D341Med (cell line): ENCODE results near the gene PDCD4.

ENCODE experiments used
- DNase-seq: peaks from one replicate; pipeline ENCODE4 v3.0.0; 2012; ENCODE audit warnings: low spot score

PDCD4 gene

DNA sequence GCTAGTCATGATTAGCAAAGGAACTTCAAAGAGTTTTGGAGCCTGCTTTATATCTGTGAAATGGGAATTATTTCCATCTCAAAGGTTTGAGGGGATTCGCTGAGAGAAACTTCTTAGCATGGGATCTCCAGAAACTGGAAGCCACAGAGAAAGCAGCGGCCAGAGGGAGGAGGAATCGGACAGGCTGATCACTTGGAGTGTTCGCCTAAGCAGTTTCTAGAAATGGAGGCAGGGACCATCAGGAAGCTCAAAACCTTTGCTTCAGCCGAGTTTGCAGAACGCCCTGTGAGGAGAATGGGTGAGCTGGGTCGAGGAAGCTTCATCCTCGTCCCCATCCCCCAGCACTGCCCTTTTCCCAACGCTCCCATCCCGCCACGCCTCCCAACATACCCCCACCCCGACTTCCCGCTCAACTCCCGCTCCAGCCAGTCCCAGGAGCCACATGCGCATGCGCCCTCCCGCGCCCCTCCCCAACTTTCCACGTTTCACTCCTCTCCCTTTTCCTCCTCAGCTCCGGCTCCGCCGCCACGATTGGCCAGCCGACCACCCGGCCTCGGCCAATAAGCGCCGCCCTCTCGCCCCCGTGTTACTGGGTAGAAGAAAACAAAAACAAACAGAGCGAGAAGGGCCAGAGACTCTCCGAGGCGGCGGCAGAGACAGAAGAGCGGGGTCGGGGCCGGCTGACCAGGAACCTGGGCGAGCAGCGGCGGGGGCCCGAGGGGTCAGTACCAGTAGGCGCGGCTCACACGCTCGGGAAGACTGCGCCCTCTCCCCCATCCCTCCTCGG, at the start of gene PDCD4:
TSS of gene PDCD4 (plus strand) at position 631 of the 787 bp plus-strand sequence. CDS start 4,100 bp downstream, outside the sequence.
- peak; percentile 91 for DNase-seq

DNA sequence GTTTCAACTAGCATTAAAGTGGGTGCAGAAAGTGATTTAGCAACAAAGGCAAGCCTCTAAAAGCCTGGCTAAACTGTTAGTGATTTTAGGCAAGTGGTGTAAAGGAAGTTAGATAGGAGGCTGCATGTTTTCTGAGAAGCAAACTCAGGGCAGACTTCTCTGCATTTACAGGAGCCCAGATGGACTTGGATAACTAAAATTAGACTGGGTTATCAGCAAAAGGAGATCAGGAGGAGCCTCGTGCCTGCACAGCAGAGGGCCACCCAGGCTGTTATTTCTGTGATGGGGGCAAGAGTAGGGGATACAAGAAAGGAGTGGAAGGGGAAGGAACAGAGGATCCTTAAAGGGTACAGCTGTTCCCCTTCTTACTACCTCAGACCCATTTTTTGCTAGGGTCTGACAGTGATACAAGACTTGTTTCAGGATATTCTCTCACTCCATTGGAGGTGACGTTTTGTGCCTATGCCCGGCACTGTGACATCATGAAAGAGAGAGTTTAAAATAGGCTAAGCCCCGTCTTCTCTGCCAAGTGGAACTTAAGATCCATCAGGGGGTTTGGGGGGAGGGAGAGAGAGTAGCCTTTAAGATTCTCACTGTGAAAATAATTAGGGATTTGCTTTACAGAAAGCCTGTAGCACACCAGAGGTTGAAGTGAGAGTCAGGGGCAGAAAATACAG, 49.6 kb upstream of the PDCD4 start:
- DNase-seq: no peak

DNA sequence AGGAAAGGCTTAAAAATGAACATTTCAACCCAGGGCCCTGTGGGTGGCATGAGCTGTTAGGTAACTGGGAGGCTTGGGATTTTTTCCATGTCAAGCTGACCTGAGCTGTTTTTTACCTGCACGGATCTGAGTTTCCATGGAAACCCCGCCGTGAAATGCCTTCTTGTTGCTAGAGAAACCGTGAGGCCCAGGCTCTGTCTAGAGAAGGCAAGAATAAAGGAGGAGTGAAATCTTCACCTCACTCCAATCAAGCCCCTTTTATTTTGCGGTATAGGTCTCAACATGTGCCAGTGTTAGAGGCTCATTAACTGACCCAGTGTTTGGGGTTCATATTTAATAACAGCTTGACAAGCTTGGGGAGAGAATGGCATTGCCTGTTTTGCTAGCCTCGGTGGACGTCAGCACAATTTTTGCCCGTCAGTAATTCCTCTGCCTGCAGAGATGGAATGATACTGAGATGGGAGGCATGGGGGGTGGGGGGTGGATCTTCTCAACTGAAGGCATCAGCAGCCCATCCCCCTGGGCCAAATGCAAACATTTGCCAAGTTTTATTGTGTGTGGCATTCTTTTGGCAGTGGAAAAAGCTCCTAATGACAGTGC, 48.9 kb upstream of the PDCD4 start:
- no peak for DNase-seq

DNA sequence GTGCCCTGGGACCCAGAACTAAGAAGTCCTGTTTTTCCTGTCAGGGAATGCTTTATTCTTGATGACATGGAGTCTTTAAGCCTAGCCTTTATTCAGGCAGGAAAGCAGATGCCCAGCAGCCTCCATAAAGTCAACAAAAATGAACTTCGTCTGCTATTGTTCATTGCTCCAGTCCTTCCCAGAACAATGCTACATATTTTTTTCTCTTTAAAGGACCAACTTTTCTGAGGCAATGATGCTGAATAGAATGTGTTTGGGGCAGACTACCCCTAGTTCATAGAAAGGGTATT, 47.6 kb upstream of the PDCD4 start:
- DNase-seq: no peak

DNA sequence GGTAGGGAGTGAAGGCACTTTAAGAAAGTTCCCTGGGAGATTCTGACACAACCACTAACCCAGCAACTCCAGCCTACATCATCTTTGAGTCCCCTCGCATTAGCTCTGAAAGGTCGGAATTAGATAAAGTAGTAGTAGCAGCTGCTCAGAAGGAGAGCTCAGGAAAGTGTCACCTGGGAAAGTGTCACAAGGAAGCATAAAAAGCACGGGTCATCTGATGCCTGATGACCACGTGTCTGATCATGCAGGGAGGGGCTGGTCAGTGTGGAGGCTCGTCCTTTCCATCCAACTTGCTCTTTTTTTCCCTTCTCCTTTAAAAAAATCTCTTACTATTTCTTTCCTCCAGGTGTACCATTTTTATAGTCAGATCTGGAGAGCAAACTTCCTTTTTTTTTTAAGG, 47.1 kb upstream of the PDCD4 start:
- DNase-seq: no peak

DNA sequence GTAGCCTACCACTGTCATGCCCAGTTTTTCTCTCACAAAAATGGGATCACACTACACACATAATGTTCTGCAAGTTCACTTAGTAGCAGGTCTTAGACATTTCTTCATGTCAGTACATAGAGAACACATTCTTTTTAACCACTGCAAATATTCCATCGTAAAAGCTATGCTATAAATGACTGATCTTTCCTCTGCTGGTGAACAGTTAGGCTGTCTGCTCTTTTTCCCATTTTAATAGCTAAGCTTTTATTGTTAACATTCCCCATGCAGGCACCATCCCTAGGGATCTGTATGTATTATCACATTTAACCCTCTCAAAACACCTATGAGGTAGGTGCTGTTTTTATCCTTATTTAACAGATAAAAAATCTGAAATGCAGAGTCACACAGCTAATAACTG, 46.2 kb upstream of the PDCD4 start:
- DNase-seq: no peak

DNA sequence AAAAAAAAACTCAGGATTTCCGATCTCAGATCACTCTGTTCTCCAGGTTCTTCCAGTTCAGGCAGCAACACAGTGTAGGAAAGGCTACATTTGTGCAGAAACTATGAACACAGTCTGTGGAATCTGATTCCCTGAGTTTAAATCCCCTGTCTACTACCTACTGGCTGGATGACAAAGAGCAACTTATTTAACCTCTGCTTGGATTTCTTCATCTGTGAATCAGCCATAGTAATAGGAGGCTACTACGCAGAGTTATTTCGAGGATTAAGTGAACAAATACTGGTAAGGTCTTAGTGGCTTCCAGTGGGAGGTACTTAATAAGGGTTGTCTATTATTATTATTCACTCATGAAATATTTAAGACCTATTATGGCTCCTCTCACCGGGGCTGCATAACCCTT, 44.3 kb upstream of the PDCD4 start:
- DNase-seq: no peak

DNA sequence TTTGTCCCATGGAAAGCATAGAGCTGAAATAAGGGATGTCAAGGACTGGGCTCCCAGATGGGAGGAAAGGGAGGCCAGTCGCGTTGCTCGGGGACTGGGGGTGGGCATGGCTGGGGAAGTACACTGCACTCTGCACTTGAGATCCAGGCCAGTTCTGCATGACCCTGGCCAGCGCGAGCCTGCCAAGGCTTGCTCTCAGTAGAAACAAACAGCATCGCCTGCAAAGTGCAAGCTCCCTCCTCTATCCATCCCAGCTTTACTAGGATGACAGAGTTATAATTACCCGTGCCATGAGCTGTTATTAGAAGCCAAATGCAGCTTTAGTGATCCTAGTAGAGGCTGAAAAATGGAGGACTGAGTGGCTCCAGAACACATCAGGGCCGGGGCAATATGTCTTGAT, 43.9 kb upstream of the PDCD4 start:
- DNase-seq: no peak

DNA sequence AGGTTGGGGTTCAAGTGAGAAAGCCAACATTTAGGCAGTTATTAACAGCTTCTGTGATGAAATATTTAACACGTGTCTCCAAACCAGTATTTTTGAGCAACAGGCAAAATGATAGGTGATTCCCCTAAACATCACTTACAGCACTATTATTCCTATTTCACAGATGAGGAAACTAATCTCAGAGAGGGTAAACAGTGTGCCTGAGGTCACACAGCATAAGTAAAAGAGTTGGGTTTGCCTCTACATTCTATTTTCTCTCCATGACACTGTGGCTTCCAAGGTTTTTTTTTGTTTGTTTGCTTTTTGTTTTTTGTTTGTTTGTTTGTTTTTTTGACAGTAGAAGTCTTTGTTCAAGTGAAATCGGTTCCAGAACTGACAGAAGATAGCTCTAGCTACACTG, 43.2 kb upstream of the PDCD4 start:
- no peak for DNase-seq

DNA sequence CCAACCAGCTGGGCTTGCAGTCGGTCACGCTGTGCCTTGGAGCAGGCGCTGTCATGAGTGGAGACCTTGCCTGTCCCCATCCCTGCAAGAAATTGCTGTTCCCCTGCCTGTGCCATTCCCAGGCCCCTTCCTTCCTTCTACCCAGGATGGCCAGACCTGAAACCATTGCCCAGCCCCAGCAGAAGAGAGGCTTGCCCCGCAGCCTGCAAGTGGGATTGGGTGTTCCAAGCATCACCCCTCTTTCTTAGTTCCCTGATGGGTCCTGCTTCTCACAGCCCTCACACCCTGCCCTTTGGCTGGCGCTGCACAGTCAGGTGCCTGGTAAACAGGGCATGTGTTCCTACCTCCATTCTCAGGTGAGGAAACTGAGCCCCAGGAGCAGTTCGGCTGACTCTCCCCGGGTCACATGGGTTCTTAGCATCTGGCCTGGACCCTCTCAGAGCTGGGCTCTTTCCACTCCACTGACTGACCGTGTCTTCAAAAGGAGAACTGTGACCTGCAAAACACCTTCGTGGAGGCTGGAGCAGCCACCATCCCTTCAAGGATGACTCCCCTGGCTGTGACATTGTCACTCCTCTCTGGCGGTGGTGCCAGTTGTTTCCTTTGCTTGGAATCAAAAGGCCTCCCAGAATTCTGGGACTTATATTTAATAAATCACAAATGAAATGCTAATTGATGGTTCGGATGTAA, 41.9 kb upstream of the PDCD4 start:
- no peak for DNase-seq

DNA sequence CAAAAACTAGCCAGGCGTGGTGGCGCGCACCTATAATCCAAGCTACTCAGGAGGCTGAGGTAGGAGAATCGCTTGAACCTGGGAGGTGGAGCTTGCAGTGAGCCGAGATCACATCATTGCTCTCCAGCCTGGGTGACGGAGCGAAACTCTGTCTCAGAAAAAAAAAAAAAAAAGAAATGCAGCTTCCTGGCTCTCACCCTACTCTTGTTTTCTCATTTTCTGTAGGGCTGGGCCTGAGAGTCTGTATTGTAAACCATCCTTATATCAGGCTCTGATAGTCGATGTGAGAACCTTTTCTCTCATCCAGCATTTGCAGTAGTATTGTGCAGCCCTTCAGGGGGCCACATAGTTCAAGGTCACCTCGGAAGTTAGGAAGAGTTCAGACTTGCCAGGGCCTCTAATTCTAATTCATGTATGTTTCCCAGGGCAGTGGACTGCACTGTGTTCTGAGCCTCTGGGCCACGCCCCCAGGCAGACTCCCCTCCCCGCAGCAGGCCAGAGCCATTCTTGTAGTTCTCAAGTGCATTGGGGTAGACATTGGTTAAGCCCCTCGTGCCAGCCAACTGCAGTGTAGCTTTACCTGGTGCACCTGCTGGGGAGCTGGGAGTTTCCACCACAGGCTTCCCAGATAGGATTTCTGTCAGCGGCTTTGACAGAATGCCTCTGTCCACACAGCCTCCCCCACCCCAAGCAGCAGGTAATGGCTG, 38.3 kb upstream of the PDCD4 start:
- DNase-seq: no peak

DNA sequence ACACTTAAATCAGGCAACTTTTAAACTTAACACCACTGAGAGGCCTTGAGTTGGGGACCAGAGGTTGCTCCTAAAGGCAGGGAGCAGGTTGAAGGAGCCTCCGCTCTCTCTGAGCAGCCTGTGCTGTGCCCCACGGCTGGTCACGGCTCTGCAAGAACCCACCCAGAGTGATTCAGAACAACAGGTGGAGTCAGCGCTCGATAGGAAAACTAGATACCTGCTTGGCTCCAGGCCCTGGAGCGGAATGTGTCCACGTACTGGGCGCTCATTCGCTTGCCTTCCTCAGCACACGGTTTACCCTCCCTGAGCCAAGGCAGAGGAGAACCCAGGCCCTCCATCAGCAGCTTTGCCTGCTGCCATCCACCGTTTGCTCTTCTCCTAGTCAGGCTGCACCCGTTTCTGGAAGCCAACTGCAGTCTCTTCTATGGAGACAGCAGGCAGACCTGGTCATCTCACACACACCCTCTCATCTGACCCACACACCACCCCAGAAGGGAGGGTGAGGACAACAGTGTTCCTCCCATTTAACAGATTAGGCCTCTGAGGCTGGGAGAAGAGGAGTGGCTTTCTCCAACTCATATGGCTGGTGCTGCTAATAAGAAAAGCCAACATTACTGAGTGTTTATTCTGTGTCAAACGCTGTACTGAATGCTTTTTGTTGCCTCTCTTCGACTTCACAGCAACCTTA, 37.6 kb upstream of the PDCD4 start:
- DNase-seq: no peak

DNA sequence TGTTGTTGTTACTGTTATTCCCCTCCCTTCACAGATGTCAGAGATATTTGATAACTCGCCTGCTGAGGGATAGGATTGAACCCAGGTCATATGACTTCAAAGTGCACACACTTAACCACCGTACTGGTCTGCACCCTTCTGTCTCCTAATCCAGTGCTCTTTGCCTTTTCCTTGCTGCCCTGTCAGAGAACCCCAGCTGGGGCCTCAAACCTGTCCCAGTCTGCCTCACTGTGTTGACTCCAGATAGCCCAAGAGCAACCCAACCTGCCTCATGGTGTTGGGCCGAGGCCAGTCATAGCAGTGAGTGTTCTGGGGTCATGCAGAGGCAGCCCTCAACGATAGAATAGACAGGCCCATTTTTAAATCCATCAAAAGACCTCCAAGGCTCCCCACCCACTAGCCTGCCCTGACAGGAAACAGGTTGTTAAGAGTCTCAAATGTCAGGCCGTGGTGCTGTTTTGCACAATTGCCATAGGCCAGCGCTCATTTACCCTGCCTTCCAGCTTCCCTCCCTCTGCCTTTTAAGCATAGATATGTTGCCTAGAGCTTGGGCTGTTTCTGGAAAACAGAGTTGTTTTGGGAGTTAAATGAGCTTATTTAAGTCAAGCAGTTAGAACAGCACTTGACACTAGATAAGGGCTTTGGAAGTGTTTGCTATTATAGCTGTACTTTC, 37.0 kb upstream of the PDCD4 start:
- DNase-seq: no peak

DNA sequence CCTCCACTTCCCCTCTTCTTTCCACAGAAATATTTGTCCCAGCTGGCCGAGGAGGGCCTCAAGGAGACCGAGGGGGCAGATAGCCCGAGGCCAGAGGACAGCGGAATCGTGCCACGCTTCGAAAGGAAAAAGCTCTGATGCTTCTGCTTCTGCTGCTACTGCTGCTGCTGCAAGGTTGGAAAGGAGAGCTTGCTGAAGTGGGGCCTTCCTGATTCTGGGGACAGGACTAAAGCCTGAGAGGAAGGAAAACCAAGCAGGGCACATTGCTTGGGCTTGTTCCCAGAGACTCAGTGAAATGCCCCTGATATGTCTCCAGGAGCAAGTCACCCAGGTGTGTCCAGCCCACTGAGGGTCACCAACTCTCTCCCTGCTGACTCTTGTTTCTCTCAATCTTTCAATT, 35.9 kb upstream of the PDCD4 start:
- DNase-seq: no peak

DNA sequence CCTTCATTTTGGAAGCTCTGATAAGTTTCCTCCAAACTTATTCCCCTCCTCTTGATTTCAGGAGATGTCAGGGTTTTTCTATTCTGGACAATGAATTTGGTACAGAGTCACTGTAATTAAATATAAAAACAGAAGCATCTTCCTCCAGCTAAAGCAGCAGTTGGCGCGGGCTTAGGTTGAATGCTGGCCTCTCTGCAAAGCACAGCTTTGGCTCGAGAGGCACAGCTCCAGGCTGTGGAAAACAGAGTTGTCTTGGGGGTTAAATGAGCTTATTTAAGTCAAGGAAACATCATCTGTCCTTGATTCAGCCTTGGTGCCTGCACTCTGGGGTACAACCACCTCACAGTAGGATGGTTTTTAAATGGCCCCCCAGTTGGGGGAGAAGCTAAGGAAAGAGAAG, 35.0 kb upstream of the PDCD4 start:
- no peak for DNase-seq

DNA sequence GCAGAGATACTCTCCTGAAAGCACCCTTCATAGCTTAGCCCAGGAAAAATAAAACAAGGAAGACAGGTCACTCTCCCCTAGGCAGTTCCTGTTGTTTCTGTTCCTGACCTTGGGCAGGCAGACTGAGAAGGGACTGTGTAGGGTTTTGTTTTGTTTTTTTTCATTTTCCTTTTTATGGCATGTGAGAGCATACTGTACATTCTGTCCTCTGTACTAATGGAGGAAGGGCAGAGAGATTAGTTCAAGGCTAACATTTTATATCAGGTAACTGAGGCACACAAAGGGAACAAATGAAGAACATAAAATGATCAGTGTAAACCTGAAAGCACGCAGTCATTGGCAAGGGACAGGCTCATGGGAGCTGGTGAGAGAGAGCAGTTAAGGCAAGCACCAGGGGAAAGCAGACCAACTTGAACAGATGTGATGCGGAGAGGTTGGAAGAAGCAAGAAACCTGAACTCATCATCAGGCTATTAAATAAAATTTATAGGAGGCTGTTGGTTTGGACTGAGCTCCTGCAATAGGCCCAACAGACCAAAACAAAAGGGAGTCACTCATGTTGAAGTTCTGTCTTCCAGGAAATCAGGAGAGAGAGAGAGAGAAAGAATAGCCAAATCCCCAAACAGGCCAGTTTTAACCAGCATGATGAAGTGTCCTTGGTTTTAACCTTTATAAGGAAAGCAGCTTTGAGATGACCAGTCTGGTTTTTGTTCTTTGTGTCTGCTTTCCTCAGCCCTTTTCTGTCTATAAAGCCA, 34.1 kb upstream of the PDCD4 start:
- DNase-seq: no peak

DNA sequence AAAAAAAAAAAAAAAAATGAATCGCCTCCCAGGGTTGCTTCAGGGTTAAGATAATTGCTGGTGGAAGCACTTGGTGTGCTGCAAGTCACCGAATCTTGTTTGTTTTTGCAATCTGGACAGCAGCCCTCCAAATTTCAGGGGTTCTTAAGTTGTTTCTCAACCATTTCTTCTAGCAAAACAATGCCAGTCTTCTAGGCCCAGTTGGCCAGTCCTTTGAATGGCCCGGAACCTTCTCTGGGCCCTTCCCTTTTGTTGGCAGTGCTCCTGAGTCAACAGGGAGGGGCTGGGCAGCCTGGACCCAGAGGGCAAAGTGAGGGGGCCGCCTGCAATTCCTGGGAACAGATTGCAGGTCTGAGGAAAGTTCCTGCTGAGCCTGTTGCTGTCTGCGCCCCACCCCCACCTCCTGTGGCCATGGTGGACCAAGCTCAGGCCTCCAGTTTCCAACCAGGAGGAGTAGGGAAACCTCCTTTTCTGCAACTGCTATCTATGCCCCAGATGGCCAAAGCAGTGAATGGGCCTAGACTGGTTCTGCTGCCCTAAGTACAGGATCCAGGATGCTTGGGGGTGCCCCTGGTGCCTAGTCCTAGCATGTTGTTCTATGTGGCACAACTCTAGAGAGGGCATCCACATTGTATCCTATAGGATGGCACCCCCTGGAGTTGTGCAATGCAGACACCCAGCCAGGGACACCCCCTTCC, 31.4 kb upstream of the PDCD4 start:
- no peak for DNase-seq

DNA sequence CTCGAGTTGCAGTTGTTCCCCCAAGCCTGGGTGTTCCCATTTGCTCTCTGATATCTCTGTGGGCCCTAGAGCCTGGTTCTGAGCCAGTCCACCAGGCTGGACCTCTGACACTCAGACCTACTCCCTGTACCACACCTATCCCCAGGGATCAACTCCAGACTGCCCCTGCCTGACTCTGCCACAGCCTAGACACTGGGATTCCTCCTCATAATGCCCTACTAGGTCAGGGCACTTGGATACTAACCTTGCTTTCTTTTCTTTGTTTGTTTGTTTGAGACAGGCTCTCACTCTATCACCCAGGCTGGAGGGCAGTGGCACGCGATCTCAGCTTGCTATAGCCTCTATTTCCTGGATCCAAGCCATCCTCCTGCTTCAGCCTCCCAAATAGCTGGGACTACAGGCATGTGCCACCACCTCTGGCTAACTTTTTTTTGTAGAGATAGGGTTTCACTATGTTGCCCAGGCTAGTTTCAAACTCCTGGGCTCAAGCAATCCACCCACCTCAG, 30.8 kb upstream of the PDCD4 start:
- DNase-seq: no peak

DNA sequence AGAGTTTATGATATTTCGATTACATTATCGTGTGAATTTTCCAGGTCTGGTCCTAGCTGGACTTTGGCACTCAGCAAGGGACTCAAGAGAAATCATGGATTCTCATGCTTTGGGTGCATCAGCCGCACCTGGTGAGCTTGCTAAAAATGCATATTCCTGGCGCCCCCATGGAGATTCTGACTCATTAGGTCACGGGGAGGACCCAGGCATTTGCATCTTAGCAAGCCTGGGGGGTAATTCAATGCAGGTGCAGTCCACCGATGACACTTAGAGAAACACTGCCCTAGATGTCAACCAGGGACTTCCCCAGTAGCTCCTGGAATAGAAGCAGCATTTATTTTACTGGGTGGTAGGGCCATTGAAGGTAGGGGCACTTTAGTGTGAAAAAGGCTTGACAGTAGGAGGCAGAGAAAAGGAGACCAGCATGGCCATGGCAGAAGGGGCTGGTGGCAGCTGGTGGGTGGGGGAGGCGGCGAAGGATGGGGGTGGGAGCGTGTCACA, 29.9 kb upstream of the PDCD4 start:
- no peak for DNase-seq
